Measurements from ENCODE around the gene ACAD11. TPM values are rescaled to one million over a fixed set of nuclear protein-coding genes. Genes with fewer than 3 reads are reported as not detected.
A peak's percentile ranks its signal among the peaks of the same experiment; 100 is the strongest.

ACAD11 gene
- total and polyA plus RNA-seq, 4 donors = 52.2 to 357 (median 65.6) TPM

DNA sequence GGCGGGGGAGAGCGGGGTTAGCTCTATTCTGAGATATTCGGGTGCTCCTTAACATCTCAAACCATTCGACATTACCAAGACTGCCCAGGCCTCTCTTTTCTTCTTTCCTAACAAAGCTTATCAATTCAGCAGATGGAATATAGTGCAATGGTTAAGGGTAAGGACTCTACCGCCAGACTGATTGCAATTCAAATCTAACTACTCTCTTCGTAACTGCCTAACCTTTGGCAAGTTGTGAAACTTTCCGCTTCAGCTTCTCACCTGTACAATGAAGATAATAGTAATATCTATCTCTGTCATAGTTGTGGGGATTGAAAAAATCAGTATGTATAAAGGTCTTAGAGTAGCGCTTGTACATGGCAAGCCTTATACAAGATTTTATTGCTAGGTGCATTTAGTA is 1.5 kb upstream of the ACAD11 start:
- 9% methylated on average over 8 of the region's 8 CpGs for WGBS
- Histone ChIP-seq H3K27me3 (ENCODE audit: control insufficient read depth in 4 of 4, insufficient read depth in 4 of 4, low read length in 3 of 4) (no peaks in the 10 kb centered on the region), H3K4me3 (ENCODE audit: low read depth in 1 of 3, low read length in 3 of 3) (peak overlapping the region; percentile 57 to 90 (median 78)), H3K4me1 (ENCODE audit: control insufficient read depth in 4 of 4, insufficient read depth in 4 of 4, low read length in 3 of 4) (peaks cover 5 to 51% (median 28%) of the 10 kb centered on the region in 4 donors), H3K36me3 (ENCODE audit: control insufficient read depth in 4 of 4, insufficient read depth in 3 of 4, low read depth in 1 of 4, low read length in 3 of 4) (peaks cover 0 to 3% (median 0%) of the 10 kb centered on the region in 4 donors), H3K9me3 (ENCODE audit: control insufficient read depth in 4 of 4, low read length in 3 of 4) (no peaks in the 10 kb centered on the region), H3K9ac (ENCODE audit: low read depth in 1 of 2, low read length in 2 of 2) (peak overlapping the region; percentile 85 to 97), H3K27ac (ENCODE audit: low read depth in 1 of 2, low read length in 2 of 2) (peak overlapping the region; percentile 92 to 99)
- DNase-seq (ENCODE audit: low spot score) = no peak
- peak; percentile 11 to 38 for TF ChIP-seq HNF4A (conservative IDR thresholded peaks at IDR 0.05)
- TF ChIP-seq, protein P1, sequence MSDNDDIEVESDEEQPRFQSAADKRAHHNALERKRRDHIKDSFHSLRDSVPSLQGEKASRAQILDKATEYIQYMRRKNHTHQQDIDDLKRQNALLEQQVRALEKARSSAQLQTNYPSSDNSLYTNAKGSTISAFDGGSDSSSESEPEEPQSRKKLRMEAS (IDR thresholded peaks at IDR 0.05) = no peak

DNA sequence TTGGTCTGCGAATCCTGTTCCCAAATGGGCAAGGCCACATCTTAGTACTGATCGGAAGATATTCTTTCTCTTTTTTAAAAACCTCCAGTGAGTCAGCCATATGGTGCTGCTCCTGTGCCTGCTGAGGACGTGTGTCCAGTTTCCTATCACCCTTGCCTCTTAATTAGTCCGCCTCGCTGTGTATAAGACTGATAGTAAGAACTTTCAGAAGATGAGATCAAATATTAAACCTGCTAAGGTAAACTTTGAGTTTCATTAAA is 1.1 kb upstream of the ACAD11 start:
- DNase-seq (ENCODE audit: low spot score) = no peak

DNA sequence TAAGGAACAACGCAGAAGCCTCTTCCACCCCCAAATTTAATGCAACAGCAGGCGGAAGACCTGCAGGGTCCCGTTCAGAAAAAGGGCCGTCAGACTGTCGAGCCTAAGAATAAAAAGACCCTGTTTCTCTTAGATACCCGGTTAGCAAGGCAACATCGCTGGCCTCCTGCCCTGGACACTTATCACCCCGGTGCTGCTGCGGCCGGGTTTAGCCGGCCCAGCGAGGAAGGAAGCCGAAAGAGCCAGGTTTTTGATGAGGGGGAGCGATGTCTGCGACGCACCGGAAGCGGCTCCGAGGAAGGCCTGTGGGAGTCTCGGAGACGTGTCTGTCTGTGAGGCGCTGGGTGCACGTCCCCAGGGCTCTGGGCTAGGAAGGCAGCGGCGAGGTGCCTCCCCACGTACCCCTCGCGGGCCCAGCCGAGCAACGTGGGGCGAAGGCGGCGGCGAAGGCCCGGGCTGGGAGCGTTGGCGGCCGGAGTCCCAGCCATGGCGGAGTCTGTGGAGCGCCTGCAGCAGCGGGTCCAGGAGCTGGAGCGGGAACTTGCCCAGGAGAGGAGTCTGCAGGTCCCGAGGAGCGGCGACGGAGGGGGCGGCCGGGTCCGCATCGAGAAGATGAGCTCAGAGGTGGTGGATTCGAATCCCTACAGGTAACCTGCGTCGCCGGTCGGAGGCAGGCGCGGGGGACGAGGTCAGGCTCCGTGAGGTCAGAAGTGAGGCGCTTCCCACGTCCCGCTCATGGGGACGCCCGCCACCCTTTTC is 622 bp upstream of the ACAD11 start, which contains the start of gene UBA5:
UBA5 (plus strand) TSS at position 278 of the 759 bp plus-strand sequence; CDS start at position 487, 209 bp downstream.
- Histone ChIP-seq H3K9me3 (ENCODE audit: control insufficient read depth in 4 of 4, low read length in 3 of 4) (no peaks in the 10 kb centered on the region), H3K9ac (ENCODE audit: low read depth in 1 of 2, low read length in 2 of 2) (peak within 1 kb of the TSS; percentile 85 to 98), H3K27me3 (ENCODE audit: control insufficient read depth in 4 of 4, insufficient read depth in 4 of 4, low read length in 3 of 4) (no peaks in the 10 kb centered on the region), H3K27ac (ENCODE audit: low read depth in 1 of 2, low read length in 2 of 2) (peak within 1 kb of the TSS; percentile 92 to 99), H3K4me3 (ENCODE audit: low read depth in 1 of 3, low read length in 3 of 3) (peak within 1 kb of the TSS; percentile 57 to 90 (median 78)), H3K36me3 (ENCODE audit: control insufficient read depth in 4 of 4, insufficient read depth in 3 of 4, low read depth in 1 of 4, low read length in 3 of 4) (peaks cover 0 to 3% (median 0%) of the 10 kb centered on the region in 4 donors), H3K4me1 (ENCODE audit: control insufficient read depth in 4 of 4, insufficient read depth in 4 of 4, low read length in 3 of 4) (peaks cover 5 to 52% (median 28%) of the 10 kb centered on the region in 4 donors)
- peak; percentile 72 for DNase-seq (ENCODE audit: low spot score)
- TF ChIP-seq HNF4G (IDR thresholded peaks at IDR 0.05) (no peak), ATF3 (IDR thresholded peaks at IDR 0.05) (no peak), YY1 (IDR thresholded peaks at IDR 0.05) (peak; percentile 63), JUND (IDR thresholded peaks at IDR 0.05) (no peak), GABPA (IDR thresholded peaks at IDR 0.05 in 1 of 2, conservative IDR thresholded peaks at IDR 0.05 in 1 of 2) (peak; percentile 81 to 91), SP1 (IDR thresholded peaks at IDR 0.05) (no peak)
- WGBS = under 1% methylated on average over 64 of the region's 64 CpGs

More for the DNA sequence above, 1.1 kb upstream of the ACAD11 start:
- Histone ChIP-seq H3K36me3 (ENCODE audit: control insufficient read depth in 4 of 4, insufficient read depth in 3 of 4, low read depth in 1 of 4, low read length in 3 of 4) (peaks cover 0 to 3% (median 0%) of the 10 kb centered on the region in 4 donors), H3K4me3 (ENCODE audit: low read depth in 1 of 3, low read length in 3 of 3) (peak overlapping the region; percentile 57 to 90 (median 78)), H3K27ac (ENCODE audit: low read depth in 1 of 2, low read length in 2 of 2) (peak overlapping the region; percentile 92 to 99), H3K9ac (ENCODE audit: low read depth in 1 of 2, low read length in 2 of 2) (peak overlapping the region; percentile 85 to 97), H3K9me3 (ENCODE audit: control insufficient read depth in 4 of 4, low read length in 3 of 4) (no peaks in the 10 kb centered on the region), H3K27me3 (ENCODE audit: control insufficient read depth in 4 of 4, insufficient read depth in 4 of 4, low read length in 3 of 4) (no peaks in the 10 kb centered on the region), H3K4me1 (ENCODE audit: control insufficient read depth in 4 of 4, insufficient read depth in 4 of 4, low read length in 3 of 4) (peaks cover 5 to 51% (median 28%) of the 10 kb centered on the region in 4 donors)
- WGBS = under 1% methylated on average over 5 of the region's 5 CpGs
- TF ChIP-seq CTCF (IDR thresholded peaks at IDR 0.05; ENCODE audit: low read depth, low read length, missing input control) (no peak), RAD21 (IDR thresholded peaks at IDR 0.05) (no peak), ATF3 (IDR thresholded peaks at IDR 0.05) (no peak), GABPA (IDR thresholded peaks at IDR 0.05 in 1 of 2, conservative IDR thresholded peaks at IDR 0.05 in 1 of 2) (no peak), EGR1 (IDR thresholded peaks at IDR 0.05; ENCODE audit: low read depth in 2 of 2) (no peak)

All from liver (tissue), 9 donors.